Measurements from ENCODE around the gene CGNL1.

GRCh38 chr15:57534281-57534680, 158.0 kb downstream of the CGNL1 start:
- TF ChIP-seq CTCF (conservative IDR thresholded peaks at IDR 0.05; ENCODE audit: low read length) (no peak), EZH2phosphoT487 (IDR thresholded peaks at IDR 0.05; ENCODE audit: borderline replicate concordance) (no peak)

Data from Loucy (cell line).